HFF-Myc (cell line): ENCODE data around the gene IL3.

Source experiments
- DNase-seq: peaks from one replicate; pipeline ENCODE4 v3.0.0-alpha.2; 2011; ENCODE audit warnings: low read depth; ENCODE audit errors: extremely low read depth
- H3K4me3 ChIP-seq: replicated peaks from 2 replicates; pipeline ENCODE4 v1.5.1; 2011; ENCODE audit warnings: low read depth, mild to moderate bottlenecking, control low read depth, low read length
- CTCF ChIP-seq: IDR thresholded peaks from 2 replicates; pipeline ENCODE4 v1.5.1; 2012; ENCODE audit warnings: mild to moderate bottlenecking, low read depth, low read length, control low read depth; ENCODE audit errors: missing control alignments

Gene IL3

GRCh38 chr5:132016721-132017250 is 43.7 kb upstream of the IL3 start:
- DNase-seq = no peak
- no peak for TF ChIP-seq CTCF
- H3K4me3 ChIP-seq = no peak overlapping the region

- no peak overlapping the region for H3K4me3 ChIP-seq
- no peak for DNase-seq
- TF ChIP-seq CTCF = no peak
Measured at GRCh38 chr5:132017316-132017715, 43.1 kb upstream of the IL3 start.

GRCh38 chr5:132017738-132018625 is 42.5 kb upstream of the IL3 start:
- no peak overlapping the region for H3K4me3 ChIP-seq
- no peak for DNase-seq
- TF ChIP-seq CTCF = no peak

GRCh38 chr5:132019337-132019736 is 41.1 kb upstream of the IL3 start:
- H3K4me3 ChIP-seq = no peak overlapping the region
- no peak for TF ChIP-seq CTCF
- DNase-seq = no peak

GRCh38 chr5:132019857-132020555 is 40.4 kb upstream of the IL3 start:
- no peak for DNase-seq
- no peak for TF ChIP-seq CTCF
- H3K4me3 ChIP-seq = no peak overlapping the region

GRCh38 chr5:132020568-132021339 is 39.7 kb upstream of the IL3 start:
- DNase-seq = no peak
- H3K4me3 ChIP-seq = no peak overlapping the region
- TF ChIP-seq CTCF = no peak
